ENCODE results near the gene RARG.

RARG gene

DNA sequence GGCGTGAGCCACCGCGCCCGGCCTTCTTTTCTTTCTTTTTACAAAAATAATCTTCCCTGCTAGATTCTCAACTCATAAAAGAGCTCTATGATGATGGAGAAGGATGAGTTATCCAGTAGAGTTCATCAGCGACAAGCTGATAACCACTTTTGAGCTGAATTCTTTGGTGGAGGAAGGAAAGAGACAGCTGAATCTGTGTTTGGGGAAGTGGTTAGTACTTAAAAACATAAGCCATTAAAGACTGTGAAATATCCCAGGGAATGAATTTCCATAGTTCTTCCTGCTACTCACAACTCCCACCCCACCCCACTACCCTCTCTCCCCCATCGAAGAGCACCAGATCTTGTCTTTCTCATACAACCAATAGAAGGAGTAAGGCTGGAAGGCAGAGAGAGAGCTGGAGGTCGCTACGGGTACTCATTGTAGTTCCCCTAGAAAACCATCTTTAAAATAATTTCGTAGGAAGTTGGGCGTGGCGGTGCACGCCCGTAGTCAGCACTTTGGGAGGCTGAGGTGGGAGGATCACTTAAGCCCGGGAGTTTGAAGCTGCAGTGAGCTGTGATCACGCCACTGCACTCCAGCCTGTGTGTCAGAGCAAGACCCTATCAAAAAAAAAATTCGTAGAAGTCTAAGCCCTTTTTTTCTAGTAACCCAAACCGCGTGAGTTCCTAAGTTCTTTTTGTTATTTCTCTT lies 35.4 kb upstream of the RARG start:
- no CpG with 5 or more reads among the region's 18 CpGs for WGBS (ENCODE audit: extremely low coverage, insufficient coverage, insufficient read length)
- peak overlapping the region; percentile 93 for H3K4me2 ChIP-seq (ENCODE audit: low read length)
- no peak overlapping the region for H3K4me3 ChIP-seq (ENCODE audit: low read depth, low read length)
- DNase-seq, result peak in 1 of 2 donors; percentile 46
- H2AFZ ChIP-seq (ENCODE audit: insufficient read depth, low read length, poor library complexity), result peak overlapping the region; percentile 75
- H2AK5ac ChIP-seq (ENCODE audit: low read length), result no peak overlapping the region
- H4K91ac ChIP-seq (ENCODE audit: low read depth, low read length), result no peak overlapping the region
- no peak overlapping the region for H2BK5ac ChIP-seq (ENCODE audit: low read depth, low read length, poor library complexity)
- no peak overlapping the region for H2BK12ac ChIP-seq (ENCODE audit: low read length)
- peak overlapping the region; percentile 71 for H4K8ac ChIP-seq (ENCODE audit: low read depth, low read length)
- peaks cover 3% of the 10 kb centered on the region for H3K79me2 ChIP-seq (ENCODE audit: control insufficient read depth, insufficient read depth, low read length, poor library complexity)
- H3K4ac ChIP-seq (ENCODE audit: low read depth, low read length), result no peak overlapping the region
- peaks cover 5% of the 10 kb centered on the region for H3K79me1 ChIP-seq (ENCODE audit: low read length)
- no peak overlapping the region for H3K14ac ChIP-seq (ENCODE audit: low read length)
- no peaks in the 10 kb centered on the region for H3K27me3 ChIP-seq (ENCODE audit: insufficient read depth, low read length)
- H3K9me3 ChIP-seq (ENCODE audit: insufficient read depth, low read depth, low read length), result no peaks in the 10 kb centered on the region
- H3K36me3 ChIP-seq (ENCODE audit: control insufficient read depth in 1 of 2, insufficient read depth in 2 of 2, low read length in 2 of 2), result peaks cover 14 to 17% of the 10 kb centered on the region in 2 experiments
- no peak overlapping the region for H4K12ac ChIP-seq (ENCODE audit: low read depth, low read length)
- no peak overlapping the region for H3K18ac ChIP-seq (ENCODE audit: low read length)
- H2BK120ac ChIP-seq (ENCODE audit: insufficient read depth, low read length, poor library complexity), result no peak overlapping the region
- H3K4me1 ChIP-seq (ENCODE audit: control insufficient read depth in 1 of 2, insufficient read depth in 2 of 2, low read length in 2 of 2), result peaks cover 12 to 16% of the 10 kb centered on the region in 2 experiments
- no peak overlapping the region for H3K23ac ChIP-seq (ENCODE audit: low read length)
- no peak overlapping the region for H3K27ac ChIP-seq (ENCODE audit: low read depth, low read length)
- H3K9ac ChIP-seq (ENCODE audit: low read length), result no peak overlapping the region

DNA sequence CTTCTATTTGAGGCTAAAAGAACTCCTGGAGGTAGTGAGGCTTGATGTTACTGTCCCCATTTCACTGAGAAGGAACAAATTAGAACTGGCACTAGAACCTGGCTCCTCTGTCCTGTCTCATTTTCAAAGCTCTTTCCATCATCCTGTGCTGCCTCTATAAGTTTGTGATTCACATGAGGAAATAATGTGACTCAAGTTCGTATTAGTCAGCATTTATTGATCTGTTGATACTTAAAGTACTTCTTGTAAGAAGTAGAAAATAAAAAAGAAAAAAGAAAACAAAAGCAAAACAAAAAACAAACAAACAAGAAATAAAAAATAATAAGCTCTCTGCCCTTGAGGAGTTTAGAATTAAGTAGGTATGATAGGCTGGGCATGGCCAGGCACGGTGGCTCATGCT lies 33.8 kb upstream of the RARG start:
- no peak overlapping the region for H3K27ac ChIP-seq (ENCODE audit: low read depth, low read length)
- no peak overlapping the region for H3K14ac ChIP-seq (ENCODE audit: low read length)
- H3K4me1 ChIP-seq (ENCODE audit: control insufficient read depth in 1 of 2, insufficient read depth in 2 of 2, low read length in 2 of 2), result peaks cover 12 to 16% of the 10 kb centered on the region in 2 experiments
- no peak overlapping the region for H3K23ac ChIP-seq (ENCODE audit: low read length)
- H4K91ac ChIP-seq (ENCODE audit: low read depth, low read length), result no peak overlapping the region
- no peak overlapping the region for H4K12ac ChIP-seq (ENCODE audit: low read depth, low read length)
- H3K79me2 ChIP-seq (ENCODE audit: control insufficient read depth, insufficient read depth, low read length, poor library complexity), result peaks cover 3% of the 10 kb centered on the region
- H4K8ac ChIP-seq (ENCODE audit: low read depth, low read length), result no peak overlapping the region
- H2BK12ac ChIP-seq (ENCODE audit: low read length), result no peak overlapping the region
- no peak overlapping the region for H2BK5ac ChIP-seq (ENCODE audit: low read depth, low read length, poor library complexity)
- no peak overlapping the region for H3K4me3 ChIP-seq (ENCODE audit: low read depth, low read length)
- H3K36me3 ChIP-seq (ENCODE audit: control insufficient read depth in 1 of 2, insufficient read depth in 2 of 2, low read length in 2 of 2), result peaks cover 9 to 16% of the 10 kb centered on the region in 2 experiments
- no peaks in the 10 kb centered on the region for H3K9me3 ChIP-seq (ENCODE audit: insufficient read depth, low read depth, low read length)
- no peak overlapping the region for H3K4ac ChIP-seq (ENCODE audit: low read depth, low read length)
- H3K4me2 ChIP-seq (ENCODE audit: low read length), result no peak overlapping the region
- no peak for DNase-seq
- peaks cover 5% of the 10 kb centered on the region for H3K79me1 ChIP-seq (ENCODE audit: low read length)
- no peak overlapping the region for H2AFZ ChIP-seq (ENCODE audit: insufficient read depth, low read length, poor library complexity)
- H3K27me3 ChIP-seq (ENCODE audit: insufficient read depth, low read length), result no peaks in the 10 kb centered on the region
- H2BK120ac ChIP-seq (ENCODE audit: insufficient read depth, low read length, poor library complexity), result no peak overlapping the region
- no CpG with 5 or more reads among the region's 2 CpGs for WGBS (ENCODE audit: extremely low coverage, insufficient coverage, insufficient read length)
- H3K18ac ChIP-seq (ENCODE audit: low read length), result no peak overlapping the region
- no peak overlapping the region for H2AK5ac ChIP-seq (ENCODE audit: low read length)
- H3K9ac ChIP-seq (ENCODE audit: low read length), result no peak overlapping the region

DNA sequence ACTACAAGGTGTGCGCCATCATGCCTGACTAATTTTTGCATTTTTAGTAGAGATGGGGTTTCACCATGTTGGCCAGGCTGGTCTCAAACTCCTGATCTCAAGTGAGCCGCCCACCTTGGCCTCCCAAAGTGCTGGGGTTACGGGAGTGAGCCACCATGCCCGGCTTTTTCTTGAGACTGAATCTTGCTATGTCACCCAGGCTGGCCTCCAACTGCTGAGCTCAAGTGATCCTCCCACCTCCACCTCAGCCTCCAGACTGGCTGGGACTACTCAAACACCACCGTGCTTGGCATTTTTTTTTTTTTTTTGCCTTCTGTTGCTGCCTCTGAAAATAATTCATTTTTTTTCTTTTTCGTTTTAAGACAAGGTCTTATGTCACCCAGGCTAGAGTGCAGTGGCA lies 27.9 kb upstream of the RARG start:
- H4K8ac ChIP-seq (ENCODE audit: low read depth, low read length), result no peak overlapping the region
- no peak overlapping the region for H3K14ac ChIP-seq (ENCODE audit: low read length)
- H3K4me3 ChIP-seq (ENCODE audit: low read depth, low read length), result no peak overlapping the region
- peaks cover 0 to 2% of the 10 kb centered on the region in 2 experiments for H3K36me3 ChIP-seq (ENCODE audit: control insufficient read depth in 1 of 2, insufficient read depth in 2 of 2, low read length in 2 of 2)
- no peaks in the 10 kb centered on the region for H3K79me2 ChIP-seq (ENCODE audit: control insufficient read depth, insufficient read depth, low read length, poor library complexity)
- no peak overlapping the region for H3K9ac ChIP-seq (ENCODE audit: low read length)
- no peak for DNase-seq
- H3K79me1 ChIP-seq (ENCODE audit: low read length), result no peaks in the 10 kb centered on the region
- H3K27me3 ChIP-seq (ENCODE audit: insufficient read depth, low read length), result no peaks in the 10 kb centered on the region
- no peak overlapping the region for H2AFZ ChIP-seq (ENCODE audit: insufficient read depth, low read length, poor library complexity)
- H2BK5ac ChIP-seq (ENCODE audit: low read depth, low read length, poor library complexity), result no peak overlapping the region
- H3K23ac ChIP-seq (ENCODE audit: low read length), result no peak overlapping the region
- H3K4ac ChIP-seq (ENCODE audit: low read depth, low read length), result no peak overlapping the region
- H3K4me1 ChIP-seq (ENCODE audit: control insufficient read depth in 1 of 2, insufficient read depth in 2 of 2, low read length in 2 of 2), result peaks cover 0 to 6% of the 10 kb centered on the region in 2 experiments
- H3K4me2 ChIP-seq (ENCODE audit: low read length), result no peak overlapping the region
- no peaks in the 10 kb centered on the region for H3K9me3 ChIP-seq (ENCODE audit: insufficient read depth, low read depth, low read length)
- H4K12ac ChIP-seq (ENCODE audit: low read depth, low read length), result no peak overlapping the region
- H2AK5ac ChIP-seq (ENCODE audit: low read length), result no peak overlapping the region
- H3K18ac ChIP-seq (ENCODE audit: low read length), result no peak overlapping the region
- H2BK12ac ChIP-seq (ENCODE audit: low read length), result no peak overlapping the region
- no peak overlapping the region for H4K91ac ChIP-seq (ENCODE audit: low read depth, low read length)
- no peak overlapping the region for H3K27ac ChIP-seq (ENCODE audit: low read depth, low read length)
- no CpG with 5 or more reads among the region's 6 CpGs for WGBS (ENCODE audit: extremely low coverage, insufficient coverage, insufficient read length)
- H2BK120ac ChIP-seq (ENCODE audit: insufficient read depth, low read length, poor library complexity), result no peak overlapping the region

DNA sequence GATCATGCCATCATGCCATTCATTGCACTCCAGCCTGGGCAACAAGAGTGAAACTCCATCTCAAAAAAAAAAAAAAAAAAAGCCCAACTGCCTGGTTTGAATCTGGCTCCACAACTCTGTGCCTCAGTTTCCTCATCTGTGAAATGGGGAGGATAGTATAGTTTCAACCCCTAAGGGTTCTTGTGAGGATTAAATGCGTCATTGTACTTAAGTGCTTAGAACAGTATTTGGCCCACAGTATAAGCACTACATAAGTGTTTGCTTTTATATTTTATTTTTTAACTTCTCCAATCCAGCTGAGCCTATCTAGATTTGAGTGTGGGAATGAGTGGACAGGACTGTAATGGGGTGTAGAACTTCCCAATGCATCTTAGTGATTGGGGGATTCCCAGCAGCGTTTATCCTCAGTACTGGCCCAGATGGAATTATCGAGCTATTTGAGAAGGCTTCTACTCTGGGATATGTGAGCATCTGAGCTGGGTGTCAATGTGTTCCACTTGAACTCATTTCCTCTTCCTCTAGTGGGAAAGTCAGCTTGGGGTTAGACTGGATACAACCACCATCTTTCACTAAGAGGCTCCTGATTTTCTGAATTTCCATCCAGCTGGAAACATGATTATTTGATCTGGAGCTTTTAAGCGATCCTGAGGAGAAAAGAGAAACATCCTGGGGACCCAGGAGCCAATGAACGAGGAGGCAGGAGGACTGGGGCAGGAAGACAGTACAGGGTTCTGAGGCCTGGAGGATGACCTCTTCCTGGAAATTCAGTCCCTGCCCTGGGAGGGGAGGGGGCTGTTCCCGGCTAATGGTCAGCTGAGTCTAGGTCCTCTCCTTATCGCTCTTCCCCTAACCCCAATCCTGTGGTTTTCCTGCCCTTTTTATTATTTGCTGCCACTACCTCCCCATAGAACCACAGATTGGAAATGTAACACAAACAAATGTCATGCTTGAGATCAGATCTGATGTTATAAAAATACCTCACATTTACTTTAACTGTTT lies 26.8 kb upstream of the RARG start:
- H2BK120ac ChIP-seq (ENCODE audit: insufficient read depth, low read length, poor library complexity), result no peak overlapping the region
- no peak overlapping the region for H3K27ac ChIP-seq (ENCODE audit: low read depth, low read length)
- H4K12ac ChIP-seq (ENCODE audit: low read depth, low read length), result no peak overlapping the region
- no peak overlapping the region for H4K8ac ChIP-seq (ENCODE audit: low read depth, low read length)
- no peak overlapping the region for H3K14ac ChIP-seq (ENCODE audit: low read length)
- H3K9ac ChIP-seq (ENCODE audit: low read length), result no peak overlapping the region
- H3K79me1 ChIP-seq (ENCODE audit: low read length), result no peaks in the 10 kb centered on the region
- no peak overlapping the region for H2AK5ac ChIP-seq (ENCODE audit: low read length)
- H3K36me3 ChIP-seq (ENCODE audit: control insufficient read depth in 1 of 2, insufficient read depth in 2 of 2, low read length in 2 of 2), result peaks cover 2 to 6% of the 10 kb centered on the region in 2 experiments
- H2BK12ac ChIP-seq (ENCODE audit: low read length), result no peak overlapping the region
- no CpG with 5 or more reads among the region's 7 CpGs for WGBS (ENCODE audit: extremely low coverage, insufficient coverage, insufficient read length)
- no peak overlapping the region for H3K4me3 ChIP-seq (ENCODE audit: low read depth, low read length)
- peaks cover 0 to 7% of the 10 kb centered on the region in 2 experiments for H3K4me1 ChIP-seq (ENCODE audit: control insufficient read depth in 1 of 2, insufficient read depth in 2 of 2, low read length in 2 of 2)
- no peak overlapping the region for H2AFZ ChIP-seq (ENCODE audit: insufficient read depth, low read length, poor library complexity)
- H3K27me3 ChIP-seq (ENCODE audit: insufficient read depth, low read length), result no peaks in the 10 kb centered on the region
- H3K9me3 ChIP-seq (ENCODE audit: insufficient read depth, low read depth, low read length), result no peaks in the 10 kb centered on the region
- H2BK5ac ChIP-seq (ENCODE audit: low read depth, low read length, poor library complexity), result no peak overlapping the region
- no peak for DNase-seq
- H3K23ac ChIP-seq (ENCODE audit: low read length), result no peak overlapping the region
- no peak overlapping the region for H3K18ac ChIP-seq (ENCODE audit: low read length)
- no peak overlapping the region for H4K91ac ChIP-seq (ENCODE audit: low read depth, low read length)
- H3K4ac ChIP-seq (ENCODE audit: low read depth, low read length), result no peak overlapping the region
- no peak overlapping the region for H3K4me2 ChIP-seq (ENCODE audit: low read length)
- H3K79me2 ChIP-seq (ENCODE audit: control insufficient read depth, insufficient read depth, low read length, poor library complexity), result no peaks in the 10 kb centered on the region

Measured in trophoblast cell (in vitro differentiated cells and primary cell).